ENCODE measurements around the gene YIPF2.

DNA sequence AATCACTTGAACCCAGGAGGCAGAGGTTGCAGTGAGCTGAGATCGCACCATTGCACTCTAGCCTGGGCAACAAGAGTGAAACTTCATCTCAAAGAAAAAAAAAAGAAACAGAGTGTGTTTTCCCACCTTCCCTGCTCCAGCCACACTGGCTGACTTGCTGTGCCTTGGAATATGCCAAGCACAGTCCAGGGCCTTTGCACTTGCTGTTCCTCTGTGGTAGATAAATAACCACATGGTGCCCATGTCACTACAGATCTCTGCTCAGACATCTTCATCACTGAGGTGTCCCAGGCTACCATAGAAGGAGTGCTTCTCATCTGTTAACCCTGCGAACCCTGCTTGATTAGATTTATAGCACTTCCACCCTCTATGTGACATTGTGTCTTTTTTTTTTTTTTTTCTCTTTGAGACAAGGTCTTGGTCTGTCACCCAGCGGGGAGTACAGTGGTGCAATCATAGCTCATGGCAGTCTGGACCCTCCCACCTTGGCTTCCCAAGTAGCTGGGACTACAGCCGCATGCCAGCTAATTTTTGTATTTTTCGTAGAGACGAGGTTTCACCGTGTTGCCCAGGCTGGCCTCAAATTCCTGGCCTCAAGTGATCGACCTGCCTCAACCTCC is 42.8 kb upstream of the YIPF2 start:
- TF ChIP-seq POLR2A (IDR thresholded peaks at IDR 0.05) (no peak), CTCF (IDR thresholded peaks at IDR 0.05) (no peak)
